ENCODE measurements around the gene STMP1. TPM values are rescaled to one million over a fixed set of nuclear protein-coding genes. Genes with fewer than 3 reads are reported as not detected.
"Not testable (repeated sequence)": the region's sequence is repeated elsewhere in the genome, so short reads cannot be mapped to it uniquely, and the experiment has no call there.

Gene STMP1
- total RNA-seq, 1 donor from 2014 or later: 27.4 TPM

DNA sequence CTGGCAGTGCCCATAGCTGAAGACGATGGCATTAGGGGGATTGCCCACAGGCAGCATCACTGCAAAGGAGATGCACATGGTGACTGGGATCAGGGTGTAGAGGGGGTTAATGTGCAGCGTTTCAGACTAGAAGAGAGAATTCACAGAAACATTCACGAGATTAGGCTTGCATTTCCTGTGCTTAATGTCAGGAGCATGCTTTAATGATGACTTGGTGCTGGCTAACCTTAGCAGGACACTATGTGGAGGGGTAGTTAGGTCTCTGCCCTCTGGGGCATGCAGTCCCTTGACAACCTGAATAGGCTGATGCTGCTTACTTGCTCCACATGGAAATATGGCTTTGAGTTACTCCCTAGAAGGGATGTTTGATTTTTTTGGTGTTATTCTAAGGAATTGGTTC, 21.8 kb downstream of the STMP1 start:
- DNase-seq (ENCODE audit: missing footprints) (no peak), ATAC-seq (no peak)
- intact Hi-C loops (cut with DNase I): no loop called here

DNA sequence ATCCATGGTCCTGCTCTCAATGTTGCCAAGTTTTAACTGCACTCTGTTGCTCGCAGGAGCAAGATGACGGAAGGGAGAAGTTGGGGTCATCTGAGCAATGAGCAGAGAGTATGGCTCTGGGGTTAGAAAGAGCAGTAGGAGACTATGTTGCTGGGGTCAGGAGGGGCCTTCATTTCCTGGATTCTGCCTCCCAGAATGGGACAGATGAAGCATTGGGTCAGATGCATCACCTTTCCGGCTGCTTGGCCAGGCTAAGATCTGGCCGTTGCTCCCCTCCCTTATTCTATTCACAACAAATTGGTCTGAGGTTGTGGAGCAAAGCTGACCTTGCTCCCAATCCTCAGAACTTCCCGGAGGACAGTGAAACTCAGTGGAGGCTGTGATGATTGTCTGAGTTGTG, 22.4 kb downstream of the STMP1 start:
- DNase-seq (ENCODE audit: missing footprints): no peak
- no peak for ATAC-seq
- intact Hi-C loops (cut with DNase I): no loop called here

DNA sequence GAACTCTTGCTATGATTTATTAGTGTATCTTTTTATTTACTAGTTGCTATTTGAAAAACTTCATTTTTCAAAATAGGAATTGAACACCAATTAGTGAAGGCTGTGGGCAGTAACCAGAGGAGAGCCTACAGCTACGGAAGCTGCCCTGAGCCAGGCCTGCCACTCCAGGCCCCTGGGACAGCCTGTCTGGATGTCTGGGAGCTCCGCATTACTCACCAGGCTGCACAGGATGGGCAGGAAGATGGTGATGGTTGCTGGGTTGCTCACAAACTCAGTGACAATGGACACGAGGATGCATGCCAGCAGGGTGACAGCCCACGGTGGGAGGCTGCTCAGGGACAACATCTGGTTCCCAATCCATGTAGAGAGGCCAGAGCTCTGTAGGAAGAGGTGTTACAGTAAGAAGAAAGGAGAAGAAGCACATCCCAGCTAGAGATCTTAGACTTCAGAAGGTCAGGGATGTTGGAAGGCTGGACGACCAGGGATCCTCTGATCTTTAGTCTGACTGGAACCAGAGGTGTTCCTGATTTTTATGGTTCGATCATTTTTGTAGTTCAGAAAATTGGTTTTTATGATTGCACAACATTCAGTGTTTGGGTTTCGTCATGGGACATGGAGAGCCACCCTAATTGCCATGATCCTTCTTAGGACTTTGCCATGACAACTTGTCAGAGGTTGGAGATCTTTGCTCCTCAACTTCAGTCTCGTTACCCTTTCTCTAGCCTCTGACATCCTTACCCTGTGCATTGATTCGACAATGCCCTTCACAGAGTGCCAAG, 23.2 kb downstream of the STMP1 start:
- ATAC-seq: no peak
- DNase-seq (ENCODE audit: missing footprints): no peak
- intact Hi-C loops (cut with DNase I): no loop called here

DNA sequence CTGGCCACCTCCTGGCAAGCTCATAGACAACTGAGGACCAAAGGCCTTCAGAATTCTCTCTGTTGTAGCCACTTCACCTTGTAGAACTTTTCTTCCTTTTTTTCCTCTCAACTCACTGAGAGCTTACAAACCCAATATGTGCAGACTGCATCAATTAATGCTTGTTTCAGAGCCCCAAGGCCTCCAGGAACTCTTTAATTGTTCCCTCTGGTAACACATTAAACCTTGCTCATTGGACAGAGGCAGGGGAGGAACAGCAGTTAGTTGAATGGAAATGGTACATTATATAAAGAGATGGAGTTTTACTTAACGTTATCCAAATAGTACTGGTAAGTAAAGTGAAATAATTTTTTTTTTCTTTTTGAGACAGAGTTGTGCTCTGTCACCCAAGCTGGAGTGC, 25.2 kb downstream of the STMP1 start:
- ATAC-seq (no peak), DNase-seq (ENCODE audit: missing footprints) (no peak)
- intact Hi-C loops (cut with DNase I): no loop called here

DNA sequence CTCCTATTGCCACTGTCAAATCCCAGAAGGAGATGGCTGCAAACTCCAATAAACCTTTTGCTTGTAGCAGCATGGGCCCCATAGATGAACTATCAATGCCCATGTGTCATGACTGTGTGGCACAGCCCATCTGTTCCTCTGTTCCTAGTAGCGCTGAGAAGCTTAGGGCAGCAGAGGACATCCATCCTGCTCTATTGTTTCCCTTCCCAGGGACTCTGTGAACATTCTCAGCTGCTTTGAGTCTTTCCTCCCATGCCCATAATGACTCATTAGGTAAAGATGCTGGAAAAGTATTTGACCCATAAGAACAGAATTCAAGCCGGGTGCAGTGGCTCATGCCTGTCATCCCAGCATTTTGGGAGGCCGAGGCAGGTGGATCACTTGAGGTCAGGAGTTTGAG, 28.3 kb downstream of the STMP1 start:
- intact Hi-C loops (cut with DNase I): no loop called here
- ATAC-seq (no peak), DNase-seq (ENCODE audit: missing footprints) (no peak)

DNA sequence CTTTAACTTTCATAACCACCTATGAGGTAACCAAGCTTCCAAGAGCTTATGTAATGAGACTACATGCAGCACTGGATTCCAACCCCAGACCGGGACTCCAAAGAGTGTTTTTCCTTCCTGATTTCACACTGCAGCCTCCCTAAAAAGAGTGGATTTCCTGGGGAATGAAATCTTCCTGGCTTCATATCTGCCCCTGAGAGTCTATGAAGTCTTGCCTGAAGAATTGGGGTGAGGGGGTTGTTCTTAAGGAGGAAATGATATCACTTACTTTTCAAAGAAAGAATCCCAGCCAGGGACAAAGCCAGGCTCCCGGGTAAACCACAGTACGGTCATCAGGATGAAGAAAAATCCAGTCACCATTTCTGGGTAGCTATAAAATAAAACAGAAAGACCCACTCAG, 29.7 kb downstream of the STMP1 start:
- ATAC-seq (no peak), DNase-seq (ENCODE audit: missing footprints) (no peak)
- intact Hi-C loops (cut with DNase I): no loop called here

DNA sequence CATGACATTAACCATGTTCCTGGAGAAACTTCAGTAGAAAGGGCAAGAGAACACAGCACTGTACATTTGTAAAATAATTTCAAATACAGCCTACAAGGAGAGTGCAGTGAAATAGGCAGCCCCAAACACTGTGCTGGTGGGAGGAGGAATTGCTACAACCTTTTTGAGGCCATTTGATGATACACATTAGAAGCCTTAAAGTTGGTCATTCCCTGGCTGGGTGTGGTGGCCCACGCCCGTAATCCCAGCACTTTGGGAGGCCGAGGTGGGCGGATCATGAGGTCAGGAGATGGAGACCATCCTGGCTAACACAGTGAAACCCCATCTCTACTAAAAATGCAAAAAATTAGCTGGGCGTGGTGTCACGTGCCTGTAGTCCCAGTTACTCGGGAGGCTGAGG, 30.3 kb downstream of the STMP1 start:
- ATAC-seq; DNase-seq (ENCODE audit: missing footprints); intact Hi-C loops (cut with DNase I): not testable (repeated sequence)

DNA sequence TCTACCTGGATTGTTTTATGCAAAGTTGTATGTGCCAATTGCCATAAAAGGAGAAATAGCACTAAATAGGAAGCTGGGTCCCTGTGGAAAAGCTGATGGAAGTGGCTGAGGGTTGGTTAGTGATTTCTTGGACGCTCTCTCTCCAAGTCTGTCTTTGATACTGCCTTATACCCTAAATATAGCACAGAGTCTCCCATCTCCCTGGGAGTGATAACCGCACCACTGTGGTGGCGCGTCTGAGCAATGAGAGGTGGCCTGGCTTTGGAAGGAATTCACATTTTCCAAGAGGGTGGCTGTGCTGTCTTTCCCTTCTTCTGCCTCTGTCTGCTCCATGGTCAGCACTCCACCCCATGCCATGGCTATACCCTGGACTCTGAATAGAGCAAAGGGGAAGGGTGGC, 31.2 kb downstream of the STMP1 start:
- DNase-seq (ENCODE audit: missing footprints) (no peak), ATAC-seq (peak; percentile 79)
- intact Hi-C loops (cut with DNase I): no loop called here

DNA sequence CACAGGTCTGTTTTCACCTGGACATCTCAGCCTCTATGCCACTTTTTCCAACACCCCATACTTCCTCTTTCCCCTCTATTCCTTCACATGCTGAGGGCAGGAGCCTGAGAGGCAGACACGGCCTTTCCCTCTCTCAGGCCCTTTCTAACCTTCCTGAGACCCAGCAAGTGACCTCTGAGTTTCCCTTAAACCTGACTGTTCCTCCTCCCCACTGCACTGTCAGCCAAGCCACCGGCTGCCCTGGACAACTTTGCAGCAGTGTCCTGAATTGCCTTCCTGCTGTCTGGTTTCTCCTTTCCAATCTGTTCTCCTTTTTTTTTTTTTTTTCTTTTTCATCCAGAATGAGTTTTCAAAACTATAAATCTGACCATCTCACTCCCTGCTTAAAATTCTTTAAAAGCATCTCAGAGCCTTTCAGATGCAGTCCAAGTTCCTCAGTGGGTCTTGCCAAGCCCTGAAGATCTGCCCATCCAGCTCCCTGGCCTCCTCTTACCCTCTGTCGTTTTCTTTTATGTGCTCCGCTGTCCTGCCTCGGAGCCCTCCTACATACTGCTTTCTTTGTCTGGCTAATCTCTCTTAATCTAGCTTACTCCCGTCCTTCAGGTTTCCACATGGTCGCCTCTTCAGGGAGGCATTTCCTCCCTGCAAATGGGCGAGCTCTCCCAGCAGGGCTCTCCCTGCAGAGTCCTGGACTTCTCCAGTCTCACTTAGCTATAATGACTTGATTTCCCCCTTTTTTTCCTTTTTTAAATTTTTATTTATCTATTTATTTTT, 35.1 kb downstream of the STMP1 start:
- ATAC-seq (no peak), DNase-seq (ENCODE audit: missing footprints) (no peak)
- intact Hi-C loops (cut with DNase I): no loop called here

DNA sequence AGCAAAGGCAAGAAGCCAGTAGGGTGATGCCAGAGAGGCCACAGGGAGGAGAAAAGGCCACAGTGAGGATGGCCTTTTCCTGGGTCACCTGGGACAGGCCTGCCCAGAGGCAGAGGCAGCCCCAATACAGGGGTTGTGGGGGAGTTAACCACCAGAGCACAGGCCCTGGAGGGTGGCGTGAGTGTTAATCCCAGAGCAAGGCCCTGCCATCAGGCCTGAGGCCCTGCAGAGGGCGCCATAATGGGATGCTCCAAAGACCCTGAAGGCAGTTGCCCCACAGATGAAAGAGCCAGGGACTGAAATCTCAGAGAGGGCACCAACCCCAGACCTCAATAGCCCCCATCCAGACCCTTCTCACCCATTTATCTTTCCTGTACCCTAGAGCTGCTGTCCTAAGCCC, 41.8 kb downstream of the STMP1 start:
- ATAC-seq (no peak), DNase-seq (ENCODE audit: missing footprints) (no peak)
- intact Hi-C loops (cut with DNase I): no loop called here

DNA sequence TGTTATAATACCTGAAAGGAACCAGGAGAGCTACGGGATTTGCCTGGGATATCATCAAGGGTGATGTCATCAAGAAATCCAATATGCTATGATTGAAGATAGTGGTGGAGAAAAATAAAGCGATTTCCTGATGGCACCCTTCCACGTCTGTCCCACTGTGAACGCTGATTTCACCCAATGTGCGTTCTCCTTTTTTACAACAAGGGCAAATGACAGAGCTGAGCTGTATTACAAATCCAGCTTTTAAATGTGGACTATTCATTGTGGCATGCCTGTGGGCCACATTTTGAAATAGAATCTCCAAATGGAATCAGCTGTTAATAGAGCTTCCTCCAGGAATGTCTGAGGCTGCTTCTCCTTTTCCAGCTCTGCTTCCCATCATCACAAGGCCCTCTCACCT, 42.4 kb downstream of the STMP1 start:
- intact Hi-C loops (cut with DNase I): no loop called here
- DNase-seq (ENCODE audit: missing footprints) (no peak), ATAC-seq (no peak)

DNA sequence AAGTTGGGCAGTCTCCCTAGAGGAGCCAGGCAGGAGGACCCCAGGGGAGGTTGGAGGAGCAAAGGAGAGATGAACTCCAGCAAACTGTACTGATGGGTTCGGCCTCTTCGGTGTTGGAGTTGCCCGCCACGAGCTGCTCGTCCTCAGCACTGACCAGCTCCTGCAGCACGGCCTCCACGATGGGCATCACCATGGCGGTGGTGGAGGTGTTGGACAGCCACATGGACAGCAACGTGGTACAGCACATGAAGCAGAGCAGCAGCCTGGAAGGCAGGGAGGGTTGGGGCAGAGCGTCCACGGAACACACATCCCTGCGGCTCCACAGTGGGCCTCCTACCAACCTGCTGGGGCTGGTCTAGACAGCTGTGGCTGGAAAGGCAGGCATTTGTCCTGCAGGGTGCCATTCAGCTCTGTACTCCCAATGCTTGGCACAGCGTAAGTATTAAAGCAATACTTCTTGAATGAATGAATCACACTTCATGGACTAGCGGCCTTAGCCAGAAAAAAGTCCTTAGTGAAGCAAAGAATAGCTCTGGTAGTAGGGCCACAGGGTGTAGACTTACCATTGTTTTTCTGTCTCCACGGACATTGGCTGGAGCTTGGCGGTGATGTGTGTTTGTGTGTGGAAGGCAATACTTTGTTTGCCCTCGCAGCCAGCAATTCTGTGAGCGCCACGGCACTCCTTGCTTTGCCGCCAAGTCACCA, 43.9 kb downstream of the STMP1 start:
- ATAC-seq (no peak), DNase-seq (ENCODE audit: missing footprints) (peak; percentile 49)
- intact Hi-C loops (cut with DNase I): no loop called here

DNA sequence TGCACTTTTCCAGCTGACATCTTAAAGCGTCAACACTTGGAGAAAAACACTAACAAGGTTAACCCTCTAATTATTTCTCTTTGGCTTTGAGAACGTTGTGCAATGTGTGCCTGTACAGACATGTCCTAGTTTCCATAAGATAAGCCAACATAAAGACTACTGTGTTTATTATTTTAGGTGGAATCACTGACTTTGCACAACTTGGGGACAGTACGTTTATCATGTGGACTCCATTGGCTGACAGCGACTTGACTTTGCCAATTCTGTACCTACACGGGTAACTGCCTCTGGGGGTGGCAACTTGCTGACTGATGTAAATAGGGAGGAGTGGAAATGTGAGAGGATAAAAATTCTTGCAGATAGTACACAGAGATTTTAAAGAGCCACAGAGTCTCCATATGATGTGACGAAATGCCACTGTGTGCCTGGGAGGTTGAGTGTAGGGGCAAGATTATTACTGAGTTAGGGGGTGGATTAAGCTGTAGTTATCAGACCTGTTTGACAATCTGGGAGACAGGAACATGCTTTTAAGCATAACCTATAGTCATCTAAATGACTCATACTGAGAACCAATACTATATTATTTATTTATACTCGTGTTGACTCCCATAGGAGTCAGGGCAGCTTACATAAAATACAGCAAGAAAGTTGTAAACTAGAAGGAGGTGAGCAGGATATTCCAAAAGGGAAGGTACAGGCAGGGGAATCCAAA, 44.7 kb downstream of the STMP1 start:
- DNase-seq (ENCODE audit: missing footprints): no peak

DNA sequence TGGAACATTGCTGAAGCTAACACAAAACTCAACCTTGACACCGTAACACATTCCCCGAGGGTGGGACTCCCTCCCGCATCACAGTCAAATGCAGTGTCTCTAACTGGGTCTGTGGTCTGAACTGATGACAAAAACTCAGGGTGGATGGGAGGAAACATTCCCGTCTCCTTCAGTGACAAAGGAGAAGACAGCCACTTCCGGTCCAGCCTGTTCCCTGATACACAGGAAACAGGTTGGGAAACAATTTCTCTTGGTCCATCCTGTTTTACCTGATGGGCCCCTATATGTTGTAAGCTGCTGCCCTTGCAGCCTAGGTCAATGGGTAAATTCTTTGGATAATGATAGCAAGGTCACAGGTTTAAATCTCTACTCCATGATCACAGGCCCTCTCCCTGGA, 45.3 kb downstream of the STMP1 start:
- ATAC-seq (no peak), DNase-seq (ENCODE audit: missing footprints) (no peak)
- intact Hi-C loops (cut with DNase I): no loop called here

More for the DNA sequence above, 44.7 kb downstream of the STMP1 start:
- ATAC-seq: no peak
- intact Hi-C loops (cut with DNase I): no loop called here

DNA sequence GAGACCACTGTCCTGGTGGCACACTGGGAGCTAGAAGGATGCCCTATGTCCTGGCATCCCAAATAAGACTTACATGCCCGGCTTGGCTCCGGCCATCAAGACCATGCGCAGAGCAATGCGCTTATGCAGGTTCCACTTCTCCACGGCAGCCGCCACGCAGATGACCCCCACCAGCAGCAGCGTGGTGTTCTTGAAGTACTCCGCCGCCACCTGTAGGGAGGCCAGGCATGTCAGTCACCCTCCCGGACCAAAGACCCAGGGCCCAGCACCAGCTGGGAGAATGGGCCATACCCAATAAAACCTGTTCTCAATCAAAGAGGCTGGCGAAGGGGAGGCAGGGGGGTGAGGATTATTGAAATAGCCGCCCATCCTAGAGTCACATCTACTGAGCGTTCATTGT, 45.7 kb downstream of the STMP1 start:
- DNase-seq (ENCODE audit: missing footprints): peak; percentile 37
- no peak for ATAC-seq
- intact Hi-C loops (cut with DNase I): no loop called here

DNA sequence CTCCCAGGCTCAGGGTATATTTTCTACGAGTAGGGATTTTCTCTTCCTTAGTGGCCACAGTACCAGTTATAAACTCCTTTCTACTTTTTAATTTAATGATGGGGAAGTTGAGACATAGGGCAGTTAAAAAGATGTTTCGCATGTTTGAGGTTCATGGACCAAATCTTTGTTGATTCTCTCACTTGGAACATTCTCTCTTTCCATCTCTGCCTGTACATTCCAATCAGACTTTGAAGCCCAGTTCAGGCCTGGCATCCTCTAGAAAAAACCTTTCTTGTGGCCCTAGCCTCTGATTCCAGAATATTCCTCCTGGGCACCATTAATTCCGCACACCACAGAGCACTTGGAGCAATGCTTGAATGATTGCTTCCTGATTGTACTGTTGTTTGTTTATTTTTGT, 47.2 kb downstream of the STMP1 start:
- intact Hi-C loops (cut with DNase I): no loop called here
- ATAC-seq (no peak), DNase-seq (ENCODE audit: missing footprints) (no peak)

DNA sequence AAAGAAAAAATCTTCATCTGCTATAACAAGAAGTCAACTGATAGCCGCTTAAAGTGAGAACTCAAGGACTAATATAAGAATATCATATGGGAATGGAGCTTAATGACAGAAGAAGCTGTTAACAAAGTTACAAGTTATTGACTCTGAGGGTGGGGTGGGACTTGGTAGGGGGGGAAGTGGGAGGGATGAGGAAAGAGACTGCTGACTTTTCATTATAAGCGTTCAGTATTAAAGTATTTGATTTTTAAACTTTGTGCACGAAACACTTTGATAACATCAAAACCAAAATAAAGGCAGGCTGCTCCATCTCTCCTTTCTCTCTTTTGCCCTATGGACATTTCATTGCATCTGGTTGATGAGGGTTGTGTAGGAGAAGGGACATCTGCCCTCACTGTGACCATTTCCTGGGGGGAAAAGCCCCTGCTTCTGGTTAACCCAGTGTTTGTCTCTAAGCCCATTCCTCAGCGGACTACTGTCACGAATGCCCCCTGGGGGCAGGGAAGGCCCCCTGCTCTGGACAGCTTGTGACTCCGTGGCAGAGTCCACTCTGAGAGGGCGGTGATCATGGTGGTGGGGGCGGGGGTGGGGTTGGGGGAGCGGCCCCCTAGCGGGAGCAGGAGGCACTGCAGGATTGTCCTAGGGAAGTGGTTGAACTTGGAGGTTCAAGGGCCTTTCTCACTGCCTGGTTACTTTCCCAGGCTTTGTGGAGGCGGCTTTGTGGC, 48.3 kb downstream of the STMP1 start:
- ATAC-seq (no peak), DNase-seq (ENCODE audit: missing footprints) (no peak)
- intact Hi-C loops (cut with DNase I): loop anchor here (5.0 kb wide), 1 partner anchor 38 kb away; no protein-coding TSS in a partner anchor

DNA sequence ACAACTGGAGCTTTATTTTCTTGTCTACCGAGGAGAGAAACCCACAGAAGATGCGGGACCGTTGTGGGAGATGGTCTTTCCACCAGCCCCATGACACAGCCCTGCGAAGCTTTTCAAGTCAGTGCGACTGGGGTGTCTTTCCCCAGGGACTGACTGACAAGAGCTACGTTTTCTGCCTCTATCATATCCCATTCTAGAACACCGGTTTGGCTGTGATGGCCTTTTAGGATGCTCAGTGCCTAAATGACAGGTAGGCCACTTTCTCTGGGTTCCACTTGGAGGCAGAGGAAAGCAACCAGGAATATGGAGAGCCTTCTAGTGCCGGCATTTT, 48.8 kb downstream of the STMP1 start:
- intact Hi-C loops (cut with DNase I): loop anchor here (5.0 kb wide), 1 partner anchor 39 kb away; no protein-coding TSS in a partner anchor
- ATAC-seq (no peak), DNase-seq (ENCODE audit: missing footprints) (peak; percentile 27)

All from Right ventricle myocardium inferior (tissue), 1 donor.